NCI-H524 treated with DMSO at 0.1 percent for 48 hours (cell line): ENCODE data around the gene NUTF2.
A peak's percentile ranks its signal among the peaks of the same experiment; 100 is the strongest.
"Not testable (repeated sequence)": the region's sequence is repeated elsewhere in the genome, so short reads cannot be mapped to it uniquely, and the experiment has no call there.

Source experiments
- DNase-seq: peaks from one replicate; lab custom pipeline; 2025; lab: John Stamatoyannopoulos, UW

Gene NUTF2

DNA sequence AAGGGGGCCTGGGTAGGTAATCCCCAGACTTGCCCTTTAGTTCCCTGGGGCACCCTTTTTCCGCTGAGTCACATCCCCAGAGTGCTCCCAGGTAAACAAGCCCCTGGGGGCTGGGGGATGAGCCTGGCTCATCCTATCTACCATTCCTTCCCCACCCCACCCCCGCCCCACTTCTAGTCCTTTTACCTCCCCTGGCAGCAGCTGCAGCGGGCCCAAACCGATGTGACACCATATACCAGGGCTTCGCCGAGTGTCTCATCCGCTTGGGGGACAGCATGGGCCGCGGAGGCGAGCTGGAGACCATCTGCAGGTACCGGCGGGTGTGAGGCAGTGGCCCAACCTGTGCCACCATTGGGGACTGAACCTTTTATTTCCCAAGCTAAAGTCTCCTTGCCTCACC lies 38.8 kb downstream of the NUTF2 start:
- DNase-seq: no peak

DNA sequence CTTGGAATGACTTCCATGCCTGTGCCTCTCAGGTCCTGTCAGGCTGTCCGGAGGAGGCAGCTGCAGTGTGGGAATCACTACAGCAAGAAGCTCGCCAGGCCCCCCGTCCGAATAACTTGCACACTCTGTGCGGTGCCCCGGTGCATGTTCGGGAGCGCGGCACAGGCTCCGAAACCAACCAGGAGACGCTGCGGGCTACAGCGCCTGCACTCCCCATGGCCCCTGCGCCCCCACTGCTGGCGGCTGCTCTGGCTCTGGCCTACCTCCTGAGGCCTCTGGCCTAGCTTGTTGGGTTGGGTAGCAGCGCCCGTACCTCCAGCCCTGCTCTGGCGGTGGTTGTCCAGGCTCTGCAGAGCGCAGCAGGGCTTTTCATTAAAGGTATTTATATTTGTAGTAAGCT lies 39.2 kb downstream of the NUTF2 start:
- DNase-seq: no peak

DNA sequence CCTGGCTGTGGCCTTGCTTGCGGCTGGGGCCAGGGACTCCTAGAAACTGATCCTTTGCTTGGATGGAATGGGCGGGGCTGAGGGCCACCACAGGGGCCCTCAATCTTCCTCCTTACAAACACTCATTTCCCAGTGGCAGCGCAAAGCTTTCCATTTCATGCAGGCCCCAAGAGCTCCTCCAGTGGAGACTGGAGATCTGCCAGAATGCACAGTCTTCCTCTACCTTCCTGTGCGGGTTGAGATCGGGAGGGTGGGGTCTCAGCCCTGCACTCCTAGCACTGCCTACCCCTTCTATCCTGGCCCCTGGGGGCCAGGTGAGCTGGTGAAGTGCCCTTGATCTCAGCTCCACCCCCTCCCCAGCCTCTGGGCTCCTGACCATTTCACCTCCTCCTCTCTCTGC lies 39.7 kb downstream of the NUTF2 start:
- no peak for DNase-seq

DNA sequence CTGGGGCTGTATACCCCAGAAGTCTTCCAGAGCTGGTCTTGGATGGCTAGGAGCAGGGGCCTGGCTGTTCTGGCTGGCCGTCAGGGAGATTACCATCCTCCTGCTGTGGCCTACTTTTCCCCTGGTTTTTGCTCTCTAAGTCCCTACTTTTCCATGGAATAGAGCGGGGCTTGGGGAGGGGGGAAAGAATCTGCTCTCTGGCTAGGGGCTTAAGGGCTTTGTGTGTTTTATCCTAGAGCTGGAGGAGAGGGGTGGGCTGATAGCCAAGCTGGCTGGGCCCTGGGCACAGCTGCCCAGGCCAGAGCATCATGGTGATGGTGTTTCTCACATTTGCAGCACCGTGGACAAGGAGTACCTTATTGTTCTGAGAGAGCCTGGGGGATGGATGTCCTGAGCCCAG lies 41.6 kb downstream of the NUTF2 start:
- DNase-seq: no peak

DNA sequence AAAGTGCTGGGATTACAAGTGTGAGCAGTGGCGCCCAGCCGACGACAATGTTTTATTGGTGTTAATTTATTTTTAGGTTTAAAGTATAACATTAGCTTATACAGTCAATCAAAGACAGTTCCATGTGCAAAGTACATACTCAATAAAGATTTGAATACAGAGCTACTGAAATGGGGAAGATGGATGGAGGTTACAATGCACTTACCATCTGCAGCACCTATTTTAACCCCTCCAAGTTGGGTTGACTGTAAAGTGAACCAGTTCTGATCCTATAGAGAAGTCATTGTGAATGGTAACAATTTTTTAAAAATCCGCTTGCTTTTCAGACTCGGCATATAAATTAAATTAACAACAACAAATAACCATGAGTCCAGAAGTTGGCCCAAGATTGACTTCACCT lies 45.6 kb downstream of the NUTF2 start:
- no peak for DNase-seq

DNA sequence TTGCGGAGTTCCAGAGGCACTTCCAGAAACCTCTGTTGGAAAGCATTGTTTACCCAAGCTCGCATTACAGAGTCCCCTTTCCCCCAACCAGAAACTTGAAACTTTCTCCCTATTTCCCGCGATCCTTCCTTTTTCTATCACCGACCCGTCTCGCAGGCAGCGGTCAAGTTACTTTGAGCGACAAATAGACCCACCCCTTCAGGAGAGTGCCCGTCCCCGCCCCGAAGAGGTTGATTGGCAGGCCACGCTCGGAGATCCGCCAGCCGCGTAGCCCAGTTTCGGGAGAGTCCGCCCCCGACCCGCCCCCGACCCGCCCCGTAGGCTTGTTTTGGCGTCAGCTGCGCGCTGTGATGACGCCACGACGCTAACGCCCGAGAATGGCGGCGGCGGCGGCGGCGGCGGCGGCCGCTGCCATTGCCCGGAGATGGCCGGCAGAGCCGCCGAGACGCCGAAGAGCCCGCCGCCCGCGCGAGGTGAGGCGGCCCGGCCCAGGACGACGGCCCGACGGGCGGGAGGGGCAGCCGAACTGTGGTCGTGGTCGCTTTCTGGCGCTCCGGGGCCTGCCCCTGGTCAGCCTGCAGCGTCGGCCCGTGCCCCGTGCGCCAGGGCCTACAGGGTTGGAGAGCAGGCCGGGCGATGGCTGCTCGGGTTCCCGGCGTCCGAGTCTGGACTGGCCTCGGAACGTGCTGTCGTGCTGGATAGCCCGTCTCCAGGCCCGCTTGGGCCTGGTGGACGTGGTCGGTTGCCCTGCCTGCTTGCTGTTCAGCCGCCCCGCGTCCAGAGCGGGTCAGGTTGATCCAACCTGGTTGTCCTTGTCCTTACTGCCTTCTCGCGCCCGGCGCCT lies 46.4 kb downstream of the NUTF2 start, which contains the start of gene PSKH1:
Gene PSKH1 (plus strand): TSS at position 356 of the 844 bp plus-strand sequence. CDS start 15,496 bp downstream, outside the sequence.
- DNase-seq: peak; percentile 85

DNA sequence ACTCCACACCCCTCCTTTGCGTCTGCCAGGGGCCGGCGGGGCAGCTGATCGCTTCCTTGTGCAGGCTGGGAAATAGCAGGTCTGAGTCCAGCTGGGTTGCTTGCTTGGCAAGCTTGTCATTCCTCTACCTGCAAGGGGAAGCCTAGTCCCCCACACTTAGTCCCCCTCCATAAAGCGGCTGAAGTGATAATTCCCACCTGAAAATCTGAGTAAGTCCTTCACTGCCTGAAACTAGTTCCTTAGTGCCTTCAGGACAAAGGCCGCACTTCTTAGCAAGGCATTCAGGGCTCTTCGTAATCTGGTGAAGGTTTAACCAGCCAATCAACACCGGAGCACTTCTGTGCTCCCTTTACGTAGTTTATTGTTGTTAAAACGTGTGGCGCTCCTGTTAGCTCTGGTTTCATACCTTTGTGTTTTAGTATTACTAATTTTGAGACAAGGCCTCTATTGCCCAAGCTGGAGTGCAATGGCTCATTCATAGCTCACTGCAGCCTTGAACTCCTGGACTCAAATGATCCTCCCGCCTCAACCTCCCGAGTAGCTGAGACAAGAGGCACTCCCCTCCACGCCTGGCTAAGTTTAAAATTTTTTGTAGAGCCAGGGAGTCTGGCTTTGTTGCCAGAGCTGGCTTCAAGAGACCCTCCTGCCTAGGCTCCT lies 47.1 kb downstream of the NUTF2 start:
- no peak for DNase-seq

DNA sequence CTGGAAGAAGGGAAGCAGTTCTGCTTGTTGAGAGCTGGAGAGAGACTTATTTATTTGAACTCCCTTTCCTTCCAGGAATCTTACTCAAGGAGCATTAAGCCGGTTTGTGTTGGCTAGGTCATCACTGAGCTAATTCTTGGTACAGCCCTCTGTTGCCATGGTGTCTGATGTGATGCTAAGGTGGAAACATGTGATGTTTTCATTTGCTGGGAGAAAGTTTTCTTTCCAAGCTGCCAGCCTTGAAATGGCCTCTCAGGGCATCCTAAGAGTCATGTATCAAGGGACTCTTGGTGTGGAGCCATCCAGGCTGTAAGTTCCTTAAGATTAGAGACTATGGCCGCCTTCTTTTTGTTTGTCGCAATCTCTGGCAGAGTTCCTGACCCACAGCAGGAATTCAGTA lies 50.5 kb downstream of the NUTF2 start:
- DNase-seq: no peak

DNA sequence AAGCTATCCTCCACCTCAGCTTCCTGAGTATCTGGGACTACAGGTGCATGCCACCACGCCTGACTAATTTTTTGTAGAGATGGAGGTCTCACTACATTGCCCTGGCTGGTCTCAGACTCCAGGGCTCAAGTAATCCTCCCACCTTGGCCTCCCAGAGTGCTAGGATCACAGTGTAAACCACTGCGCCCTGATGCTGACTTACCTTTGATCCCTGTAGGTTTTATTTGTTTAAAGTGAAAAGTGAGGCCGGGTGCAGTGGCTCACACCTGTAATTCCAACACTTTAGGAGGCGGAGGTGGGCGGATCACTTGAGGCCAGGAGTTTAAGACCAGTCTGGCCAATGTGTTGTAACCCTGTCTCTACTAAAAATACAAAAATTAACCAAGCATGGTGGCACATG lies 55.0 kb downstream of the NUTF2 start:
- DNase-seq: no peak

DNA sequence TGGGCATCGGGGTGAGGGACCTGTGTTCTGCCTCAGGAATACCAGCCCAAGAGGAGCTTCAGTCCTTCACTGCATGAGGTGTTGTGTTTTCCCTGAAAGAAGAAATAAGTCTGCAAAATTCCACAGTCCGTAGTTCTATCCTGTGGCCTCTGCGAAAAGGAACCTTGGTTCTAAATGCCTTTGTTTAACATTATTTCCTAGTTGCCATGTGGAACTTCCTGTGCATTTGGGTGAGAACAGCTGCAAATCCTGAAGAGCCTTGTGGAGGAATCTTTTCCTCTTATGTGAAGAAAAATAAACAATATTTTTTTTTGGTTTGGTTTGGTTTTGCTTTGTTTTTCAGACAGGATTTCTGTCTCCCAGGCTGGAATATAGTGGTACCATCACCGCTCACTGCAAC lies 56.1 kb downstream of the NUTF2 start:
- DNase-seq: no peak

DNA sequence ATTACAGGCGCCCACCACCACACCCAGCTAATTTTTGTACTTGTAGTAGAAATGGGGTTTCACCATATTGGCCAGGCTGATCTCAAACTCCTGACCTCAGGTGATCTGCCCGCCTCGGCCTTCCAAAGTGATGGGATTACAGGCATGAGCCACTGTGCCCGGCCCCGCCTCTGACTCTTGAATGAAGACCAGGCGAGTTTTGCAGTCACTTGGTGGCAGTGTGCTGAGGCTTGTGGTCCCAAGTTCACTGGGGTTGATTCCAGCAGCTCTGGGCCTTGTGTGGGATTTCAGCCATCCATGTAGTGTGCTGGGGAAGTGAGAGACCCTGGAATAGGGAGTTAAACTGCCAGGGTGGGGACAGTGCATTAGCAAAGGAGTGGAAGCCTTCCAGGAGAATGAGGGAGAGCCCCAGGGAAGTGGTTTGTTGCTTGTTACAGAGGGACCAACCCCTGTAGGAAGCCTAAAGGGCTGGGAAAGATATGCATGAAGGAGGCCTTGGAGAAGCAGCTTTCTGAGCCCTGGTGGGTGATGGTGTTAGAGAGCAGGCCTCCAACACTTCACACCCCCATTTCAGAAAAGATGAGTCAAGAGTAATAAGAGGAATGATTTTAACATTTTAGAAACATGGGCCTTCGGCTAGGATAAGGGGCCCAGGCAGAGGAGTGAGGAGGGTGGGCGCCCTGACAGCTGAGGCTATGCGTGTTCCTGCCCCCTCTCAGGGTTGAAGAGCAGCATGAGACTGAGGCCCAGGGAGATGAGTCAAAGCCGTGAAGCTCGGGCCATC lies 60.9 kb downstream of the NUTF2 start:
- DNase-seq: no peak

DNA sequence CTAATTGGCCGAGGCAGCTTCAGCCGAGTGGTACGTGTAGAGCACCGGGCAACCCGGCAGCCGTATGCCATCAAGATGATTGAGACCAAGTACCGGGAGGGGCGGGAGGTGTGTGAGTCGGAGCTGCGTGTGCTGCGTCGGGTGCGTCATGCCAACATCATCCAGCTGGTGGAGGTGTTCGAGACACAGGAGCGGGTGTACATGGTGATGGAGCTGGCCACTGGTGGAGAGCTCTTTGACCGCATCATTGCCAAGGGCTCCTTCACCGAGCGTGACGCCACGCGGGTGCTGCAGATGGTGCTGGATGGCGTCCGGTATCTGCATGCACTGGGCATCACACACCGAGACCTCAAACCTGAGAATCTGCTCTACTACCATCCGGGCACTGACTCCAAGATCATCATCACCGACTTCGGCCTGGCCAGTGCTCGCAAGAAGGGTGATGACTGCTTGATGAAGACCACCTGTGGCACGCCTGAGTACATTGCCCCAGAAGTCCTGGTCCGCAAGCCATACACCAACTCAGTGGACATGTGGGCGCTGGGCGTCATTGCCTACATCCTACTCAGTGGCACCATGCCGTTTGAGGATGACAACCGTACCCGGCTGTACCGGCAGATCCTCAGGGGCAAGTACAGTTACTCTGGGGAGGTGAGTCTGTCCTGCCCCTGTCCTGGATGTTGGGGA lies 62.5 kb downstream of the NUTF2 start:
- DNase-seq: no peak

DNA sequence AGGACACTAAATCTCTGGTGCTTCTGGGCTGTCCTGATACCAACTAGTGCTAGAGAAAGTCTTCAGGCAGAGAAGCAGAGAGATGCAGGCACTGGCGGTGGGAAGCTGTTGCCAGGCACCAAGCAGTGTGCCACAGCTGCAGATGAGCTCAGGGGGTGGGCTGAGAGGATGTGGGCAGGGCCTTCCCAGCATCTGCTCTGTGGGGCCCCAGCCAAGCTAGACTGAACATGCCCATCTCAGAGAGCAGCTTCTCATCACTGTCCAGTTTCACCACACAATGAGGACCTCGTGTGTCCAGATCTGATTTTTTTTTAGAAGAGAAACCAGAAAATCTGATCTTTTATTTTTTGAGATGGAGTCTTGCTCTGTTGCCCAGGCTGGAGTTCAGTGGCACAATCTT lies 63.4 kb downstream of the NUTF2 start:
- DNase-seq: no peak

DNA sequence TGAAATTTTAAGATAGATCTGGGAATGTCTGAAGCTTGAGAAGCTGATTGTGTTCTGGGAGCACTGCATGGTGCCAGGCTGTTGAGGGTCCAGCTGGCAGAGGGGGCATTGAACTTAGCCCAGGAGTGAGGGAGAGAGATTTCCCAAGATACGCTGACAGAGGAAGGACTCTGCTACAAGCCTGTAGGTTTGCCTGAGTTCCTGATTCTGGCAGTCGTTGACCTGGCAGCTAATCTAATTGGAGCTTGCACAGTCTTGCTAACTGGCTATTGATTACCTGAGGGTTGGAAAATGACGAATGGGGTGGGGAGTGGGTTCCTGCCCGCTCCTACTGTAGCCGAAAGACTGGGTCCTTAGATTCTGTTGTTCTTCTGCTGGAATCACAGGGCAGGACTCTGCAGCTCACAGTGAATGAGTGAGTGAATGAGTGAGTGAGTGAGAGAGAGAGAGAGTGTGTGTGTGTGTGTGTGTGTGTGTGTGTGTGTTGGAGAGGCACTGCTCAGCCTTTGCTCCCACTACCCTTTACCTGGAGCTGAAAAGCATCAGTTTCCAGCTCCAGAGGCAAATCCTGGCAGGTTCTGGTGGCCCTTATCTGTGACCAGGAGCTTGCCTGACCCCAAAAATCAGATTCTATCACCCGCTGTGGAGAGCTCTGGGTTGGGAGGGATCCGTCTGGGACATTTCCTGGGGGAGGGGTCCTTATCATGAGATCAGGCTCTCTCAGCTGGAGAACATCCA lies 68.2 kb downstream of the NUTF2 start:
- no peak for DNase-seq

DNA sequence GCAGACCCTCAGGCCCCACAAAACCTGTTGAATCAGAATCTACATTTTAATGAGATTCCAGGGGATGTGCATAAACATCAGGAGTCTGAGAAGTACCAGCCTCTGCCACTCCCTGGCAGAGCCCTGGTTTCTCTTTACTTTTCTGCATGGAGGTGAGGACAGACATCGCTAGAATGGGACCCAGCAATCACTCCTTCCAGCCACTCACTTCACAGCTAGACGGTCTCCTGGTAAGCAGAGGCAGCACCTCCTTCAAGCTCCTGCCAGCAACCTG lies 68.7 kb downstream of the NUTF2 start:
- DNase-seq: not testable (repeated sequence)

DNA sequence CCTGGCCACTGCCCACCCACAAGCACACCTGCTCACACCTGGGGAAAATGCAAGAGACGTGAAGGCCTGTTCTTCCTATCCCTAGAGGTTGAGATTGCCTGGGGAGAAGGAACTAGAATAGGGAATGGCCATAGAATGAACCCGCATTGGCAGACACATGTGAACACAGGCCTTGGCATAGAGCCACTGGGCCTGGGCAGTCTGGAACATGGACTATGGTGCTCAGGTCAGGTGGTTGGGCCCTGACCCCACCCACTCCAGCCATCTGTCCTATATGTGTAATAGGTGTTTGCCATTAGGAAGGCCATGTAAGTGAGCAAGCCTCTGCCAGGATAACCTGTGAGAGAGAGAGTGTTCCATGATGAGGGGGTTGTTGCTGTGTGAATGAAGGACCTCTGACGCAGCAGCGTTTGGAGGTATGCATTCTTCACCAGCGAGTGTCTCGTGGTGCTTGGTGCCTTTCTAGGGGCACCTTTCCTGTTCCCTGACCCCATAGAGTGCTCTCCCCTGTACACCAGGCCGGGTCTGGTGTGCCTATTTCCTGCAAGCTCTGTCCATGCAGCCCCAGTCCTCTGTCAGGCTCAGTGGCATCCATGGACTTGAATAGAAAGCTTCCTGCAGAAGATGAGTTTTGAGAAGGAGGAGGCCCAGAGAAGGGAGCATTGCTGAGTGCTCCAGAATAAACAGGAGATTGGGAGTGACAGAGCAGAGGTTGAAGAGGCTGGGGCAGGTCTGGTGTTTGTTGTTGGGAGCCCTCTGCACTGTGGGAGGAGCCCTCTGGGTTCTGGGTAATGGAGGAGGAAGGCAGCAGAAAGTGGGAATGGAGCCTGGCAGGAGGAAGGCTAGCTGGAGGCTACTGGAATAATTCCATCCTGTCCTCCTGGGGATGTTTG lies 69.3 kb downstream of the NUTF2 start:
- DNase-seq: no peak

DNA sequence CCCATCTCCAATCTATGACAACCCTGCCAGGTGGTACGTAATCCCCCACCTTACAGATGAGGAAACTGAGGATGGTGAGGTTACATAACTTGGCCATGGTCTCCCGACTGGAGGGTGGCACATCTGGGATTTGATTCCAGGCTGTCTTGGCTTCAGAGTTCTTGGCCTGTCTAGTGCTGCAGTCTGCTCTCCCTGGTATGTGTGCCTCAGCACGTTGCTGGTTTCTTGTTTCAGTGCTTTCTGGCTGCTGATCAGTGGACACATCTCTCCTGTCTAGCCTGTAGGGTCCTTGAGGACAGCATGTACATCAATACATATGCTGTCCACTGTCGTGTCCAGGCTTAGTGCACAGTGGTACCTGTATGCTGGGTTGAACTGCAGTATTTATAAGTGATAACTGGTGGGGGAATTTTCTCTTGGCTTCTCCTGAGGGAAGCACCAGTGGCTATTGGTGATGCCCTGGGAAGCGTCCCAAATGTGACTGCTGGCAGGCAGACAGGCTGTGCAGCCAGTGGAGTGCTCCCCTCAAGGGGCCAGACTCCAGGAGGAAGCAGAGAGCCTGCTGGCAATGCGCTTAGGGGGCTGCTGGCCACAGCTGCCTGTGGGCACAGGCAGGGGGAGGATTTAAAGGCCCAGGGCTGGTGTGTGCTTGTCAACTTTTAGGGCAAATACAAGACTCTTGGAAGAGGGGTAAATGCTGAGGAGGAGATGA lies 70.6 kb downstream of the NUTF2 start:
- DNase-seq: no peak

DNA sequence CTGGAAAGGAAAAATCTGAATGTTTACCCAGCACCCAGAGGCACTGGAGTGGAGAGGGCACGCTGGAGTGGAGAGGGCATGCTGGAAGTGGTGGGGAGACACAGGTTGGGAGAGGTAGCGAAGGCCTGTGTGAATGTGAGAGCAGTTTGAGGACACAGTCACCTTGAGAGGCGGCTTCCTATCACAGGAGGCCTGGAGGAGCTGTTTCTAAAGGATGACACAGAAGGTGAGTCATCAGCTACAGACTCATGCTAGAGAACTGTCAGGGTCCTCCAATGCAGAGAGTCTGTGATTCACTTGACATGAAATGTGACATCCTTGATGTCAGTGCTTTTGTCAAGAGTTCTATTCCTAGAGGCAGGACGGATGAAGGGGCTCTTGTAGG lies 71.1 kb downstream of the NUTF2 start:
- DNase-seq: no peak

DNA sequence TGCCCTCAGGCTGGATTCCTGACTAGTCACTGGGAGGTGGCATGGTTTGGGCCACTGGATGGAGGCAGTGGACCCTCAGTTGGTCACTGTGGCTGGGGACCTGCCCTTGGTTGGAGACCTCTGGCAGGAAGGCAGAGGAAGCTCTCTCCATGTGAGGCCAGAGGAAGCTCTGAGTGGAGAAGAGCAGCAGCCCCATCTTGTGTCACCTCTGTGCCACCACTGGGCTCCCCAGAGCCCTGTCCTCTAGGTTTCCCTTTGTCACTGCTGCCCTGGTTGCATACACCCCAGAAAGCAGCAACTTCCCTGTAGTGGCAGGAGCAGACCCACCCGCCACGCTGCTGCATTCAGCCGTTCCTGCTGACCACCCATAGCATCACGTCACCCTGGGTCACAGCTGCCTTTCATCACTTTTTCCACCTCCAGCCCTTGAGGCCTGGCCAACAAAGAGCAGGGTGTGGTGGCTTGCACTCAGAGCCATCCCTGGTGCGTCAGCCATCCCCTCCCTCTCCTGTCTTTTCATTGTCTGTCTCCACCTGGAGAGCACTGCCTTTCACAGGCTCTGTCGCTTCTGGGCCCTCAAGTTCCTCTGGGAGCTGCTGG lies 73.0 kb downstream of the NUTF2 start:
- no peak for DNase-seq
